Karpas-422 (cell line): ENCODE data around the gene STARD10. TPM values are rescaled to one million over a fixed set of nuclear protein-coding genes. Genes with fewer than 3 reads are reported as not detected.

Experiments used
- DNase-seq: peaks from one replicate; pipeline ENCODE4 v3.0.0-alpha.2; 2015
- H2AFZ ChIP-seq: fragments of 200-600 bp; sonication (generic); 2 replicates; pipeline ENCODE4 v1.6.1; 2014; ENCODE audit warnings: antibody characterized with exemption, low read length, mixed read lengths
- H3K27ac ChIP-seq: fragments of 200-600 bp; sonication (generic); 2 replicates; pipeline ENCODE4 v1.5.1; 2014; ENCODE audit warnings: mild to moderate bottlenecking, low read length, moderate library complexity
- H3K27me3 ChIP-seq: fragments of 200-600 bp; sonication (generic); 2 replicates; pipeline ENCODE4 v1.6.1; 2014; ENCODE audit warnings: low read length, mixed read lengths
- H3K36me3 ChIP-seq: fragments of 200-600 bp; sonication (generic); 2 replicates; pipeline ENCODE4 v1.6.1; 2014; ENCODE audit warnings: low read length, mixed read lengths; ENCODE audit not compliant: insufficient read depth
- H3K4me1 ChIP-seq: fragments of 200-600 bp; sonication (generic); 2 replicates; pipeline ENCODE4 v1.6.1; 2014; ENCODE audit warnings: mild to moderate bottlenecking, low read length, mixed read lengths
- H3K4me2 ChIP-seq: fragments of 200-600 bp; sonication (generic); 2 replicates; pipeline ENCODE4 v1.6.1; 2014; ENCODE audit warnings: low read length, low read depth, mild to moderate bottlenecking; ENCODE audit not compliant: poor library complexity, severe bottlenecking
- H3K4me3 ChIP-seq: fragments of 200-600 bp; sonication (generic); 2 replicates; pipeline ENCODE4 v1.5.1; 2014; ENCODE audit warnings: mild to moderate bottlenecking, antibody characterized with exemption, low read length, mixed read lengths
- H3K79me2 ChIP-seq: fragments of 200-600 bp; sonication (generic); 2 replicates; pipeline ENCODE4 v1.6.1; 2014; ENCODE audit warnings: mild to moderate bottlenecking, low read length, mixed read lengths
- H3K9ac ChIP-seq: fragments of 200-600 bp; sonication (generic); 2 replicates; pipeline ENCODE4 v1.6.0; 2014; ENCODE audit warnings: low read length
- H3K9me2 ChIP-seq: fragments of 200-600 bp; sonication (generic), shearing (Covaris generic); replicated peaks from 2 replicates; pipeline ENCODE4 v1.6.0; 2014; ENCODE audit warnings: mild to moderate bottlenecking, low read length, moderate library complexity; ENCODE audit not compliant: insufficient read depth
- H3K9me3 ChIP-seq: fragments of 300-700, 200-600 bp; sonication (generic); 2 replicates; pipeline ENCODE4 v1.6.1; 2014; ENCODE audit warnings: low read length, mixed read lengths
- H4K20me1 ChIP-seq: fragments of 200-600 bp; sonication (generic); 2 replicates; pipeline ENCODE4 v1.6.1; 2014; ENCODE audit warnings: mild to moderate bottlenecking, antibody characterized with exemption, low read length, low read depth; ENCODE audit not compliant: insufficient read depth
- total RNA-seq: library from RNA; depleted of rRNA; stranded (reverse); fragments of >200 nt; shearing (Covaris generic); gene quantifications from 2 replicates; pipeline ENCODE4 v1.2.3, GENCODE V29; 2014; ENCODE audit warnings: low replicate concordance

The STARD10 gene
- total RNA-seq, 1 experiment from 2014 or later = 4.7 TPM

GRCh38 chr11:72740562-72741428 is 53.1 kb downstream of the STARD10 start:
- Histone ChIP-seq H4K20me1 (peaks cover 11% of the 10 kb centered on the region; the same call in 1 of the 2 replicates), H3K9me2 (no peaks in the 10 kb centered on the region), H3K4me1 (peaks cover 94% of the 10 kb centered on the region), H3K9me3 (no peaks in the 10 kb centered on the region), H3K36me3 (no peaks in the 10 kb centered on the region), H3K27ac (peak overlapping the region; percentile 98), H2AFZ (no peak overlapping the region), H3K9ac (peak overlapping the region; percentile 91), H3K4me2 (peak overlapping the region; percentile 85), H3K79me2 (peaks cover 86% of the 10 kb centered on the region), H3K27me3 (no peaks in the 10 kb centered on the region), H3K4me3 (peak overlapping the region; percentile 70; the same call in 1 of the 2 replicates)
- DNase-seq = no peak

DNA sequence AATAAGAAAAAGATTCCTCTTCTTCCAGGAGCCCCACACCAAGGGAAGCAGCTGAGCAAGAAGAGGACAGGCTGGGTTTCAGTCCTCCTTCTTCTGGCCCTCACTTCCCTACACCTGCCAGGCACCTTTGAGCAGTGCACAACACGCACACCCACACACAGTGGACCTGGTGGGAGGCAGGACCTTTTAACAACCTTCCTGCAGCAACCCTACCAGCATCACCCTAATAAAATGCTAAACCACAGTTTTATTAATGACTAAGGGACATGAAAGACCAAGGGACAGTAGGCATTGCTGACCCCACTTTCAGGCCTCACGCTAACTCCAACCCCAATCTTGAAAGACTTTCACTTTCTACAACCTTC is 53.8 kb downstream of the STARD10 start:
- peak overlapping the region; percentile 98 for H3K27ac ChIP-seq
- peak overlapping the region; percentile 70; the same call in 1 of the 2 replicates for H3K4me3 ChIP-seq
- H3K4me1 ChIP-seq = peaks cover 89% of the 10 kb centered on the region
- no peaks in the 10 kb centered on the region for H3K27me3 ChIP-seq
- DNase-seq = peak; percentile 62
- no peaks in the 10 kb centered on the region for H3K9me3 ChIP-seq
- peaks cover 11% of the 10 kb centered on the region; the same call in 1 of the 2 replicates for H4K20me1 ChIP-seq
- peak overlapping the region; percentile 91 for H3K9ac ChIP-seq
- H3K79me2 ChIP-seq = peaks cover 89% of the 10 kb centered on the region
- H3K36me3 ChIP-seq = no peaks in the 10 kb centered on the region
- no peaks in the 10 kb centered on the region for H3K9me2 ChIP-seq
- peak overlapping the region; percentile 85 for H3K4me2 ChIP-seq
- no peak overlapping the region for H2AFZ ChIP-seq

GRCh38 chr11:72739240-72740059 is 54.4 kb downstream of the STARD10 start:
- Histone ChIP-seq H3K4me2 (peak overlapping the region; percentile 85), H3K9ac (peak overlapping the region; percentile 91), H3K27me3 (no peaks in the 10 kb centered on the region), H3K36me3 (no peaks in the 10 kb centered on the region), H3K4me3 (peak overlapping the region; percentile 70), H3K9me3 (no peaks in the 10 kb centered on the region), H3K4me1 (peaks cover 83% of the 10 kb centered on the region), H3K79me2 (peaks cover 89% of the 10 kb centered on the region), H2AFZ (no peak overlapping the region), H3K9me2 (no peaks in the 10 kb centered on the region), H4K20me1 (peaks cover 9% of the 10 kb centered on the region; the same call in 1 of the 2 replicates), H3K27ac (peak overlapping the region; percentile 98)
- DNase-seq = peak; percentile 70

DNA sequence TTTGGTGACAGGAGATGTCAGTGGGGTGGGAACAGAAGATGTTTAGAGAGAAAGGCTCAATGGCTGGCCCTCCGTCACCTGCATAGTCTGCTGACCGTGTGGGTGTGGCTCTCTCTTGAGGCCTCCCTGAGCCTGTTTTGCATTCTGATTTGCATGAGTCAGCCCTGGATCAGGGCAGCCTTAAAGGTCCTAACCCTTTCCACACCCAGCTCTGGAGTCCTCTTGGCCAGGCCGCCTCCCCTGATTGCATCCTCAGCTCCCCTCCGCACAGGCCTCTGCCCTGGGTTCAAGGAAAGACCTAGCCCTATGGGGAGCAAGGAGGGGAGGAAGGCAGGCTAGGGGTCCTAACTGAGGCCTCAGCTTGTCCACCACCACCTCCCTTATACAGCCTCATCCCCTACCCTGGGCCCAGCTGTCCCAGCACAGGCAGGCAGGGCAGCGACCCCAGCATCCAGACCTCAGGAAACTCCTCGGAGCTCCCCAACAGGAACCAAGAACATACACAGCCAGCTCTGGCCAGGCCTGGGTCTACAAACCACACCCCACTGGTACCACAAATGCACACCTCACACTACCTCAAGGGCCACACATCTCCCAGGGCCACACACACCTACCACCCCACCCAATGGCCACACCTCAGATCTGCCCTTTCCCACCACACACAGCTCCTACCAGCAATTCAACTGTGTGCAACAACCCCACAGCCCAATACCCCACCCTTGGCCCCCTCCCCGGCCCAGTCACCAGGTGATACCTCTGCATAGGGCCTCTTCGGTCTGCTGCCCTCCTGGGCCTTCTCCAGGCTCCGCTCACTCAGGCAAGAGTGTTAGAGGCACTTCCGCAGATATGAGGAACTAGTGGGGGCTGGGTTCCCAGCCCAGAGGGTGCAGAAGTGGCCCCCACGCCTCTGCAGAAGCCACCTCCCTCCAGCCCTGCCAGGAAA is 55.4 kb downstream of the STARD10 start:
- H3K79me2 ChIP-seq = peaks cover 88% of the 10 kb centered on the region
- DNase-seq = peak; percentile 94
- no peaks in the 10 kb centered on the region for H3K9me2 ChIP-seq
- peak overlapping the region; percentile 91 for H3K9ac ChIP-seq
- H3K27ac ChIP-seq = peak overlapping the region; percentile 98
- H3K36me3 ChIP-seq = 0 out of 2 replicates have a peak, but pooled peaks cover under 1% of the 10 kb centered on the region
- peak overlapping the region; percentile 70 for H3K4me3 ChIP-seq
- no peak overlapping the region for H2AFZ ChIP-seq
- H3K4me2 ChIP-seq = peak overlapping the region; percentile 85
- peaks cover under 1% of the 10 kb centered on the region; the same call in 1 of the 2 replicates for H4K20me1 ChIP-seq
- no peaks in the 10 kb centered on the region for H3K9me3 ChIP-seq
- no peaks in the 10 kb centered on the region for H3K27me3 ChIP-seq
- H3K4me1 ChIP-seq = peaks cover 73% of the 10 kb centered on the region

GRCh38 chr11:72737336-72737735 is 56.5 kb downstream of the STARD10 start:
- Histone ChIP-seq H4K20me1 (no peaks in the 10 kb centered on the region), H3K27ac (peak overlapping the region; percentile 98), H3K4me2 (peak overlapping the region; percentile 85), H3K27me3 (no peaks in the 10 kb centered on the region), H3K9ac (peak overlapping the region; percentile 91), H2AFZ (no peak overlapping the region), H3K9me3 (no peaks in the 10 kb centered on the region; the same call in 1 of the 2 replicates), H3K36me3 (peaks cover 12% of the 10 kb centered on the region), H3K9me2 (no peaks in the 10 kb centered on the region), H3K4me3 (peak overlapping the region; percentile 70; the same call in 1 of the 2 replicates), H3K4me1 (peaks cover 62% of the 10 kb centered on the region), H3K79me2 (peaks cover 89% of the 10 kb centered on the region)
- DNase-seq = no peak

DNA sequence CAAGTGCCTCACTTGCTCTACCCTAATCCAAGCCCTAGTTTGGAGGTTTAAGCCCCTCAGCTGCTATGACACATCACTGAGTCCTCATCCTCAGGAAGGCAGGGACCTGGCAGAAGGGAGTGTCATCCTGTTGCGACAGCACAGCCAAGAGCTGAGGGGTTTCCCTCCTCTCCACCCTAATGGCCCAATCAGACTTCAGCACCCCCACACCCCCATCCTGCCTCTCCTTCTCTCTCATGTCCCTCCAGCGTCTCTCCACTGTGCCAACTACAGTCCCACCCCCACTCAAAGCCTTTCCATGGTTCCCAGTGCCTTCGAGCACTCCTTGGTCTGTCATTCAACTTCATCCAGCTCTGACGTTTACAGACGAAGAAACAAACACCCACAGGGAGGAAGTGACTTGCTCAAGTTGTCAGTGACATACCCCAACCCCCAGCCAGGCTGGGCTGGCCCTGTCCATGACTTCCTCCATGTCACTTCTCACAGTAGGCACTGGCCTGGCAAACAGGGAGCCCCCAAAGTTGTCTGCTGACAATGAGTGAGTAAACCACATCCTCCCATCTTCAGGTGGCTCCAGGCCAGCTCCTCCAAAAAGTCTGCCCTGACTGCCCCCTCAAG is 57.3 kb downstream of the STARD10 start:
- peak overlapping the region; percentile 91 for H3K9ac ChIP-seq
- H3K36me3 ChIP-seq = peaks cover 19% of the 10 kb centered on the region
- peak; percentile 60 for DNase-seq
- peak overlapping the region; percentile 5; the same call in 1 of the 2 replicates for H3K4me3 ChIP-seq
- no peak overlapping the region for H2AFZ ChIP-seq
- no peaks in the 10 kb centered on the region for H3K27me3 ChIP-seq
- H3K27ac ChIP-seq = peak overlapping the region; percentile 98
- no peaks in the 10 kb centered on the region; the same call in 1 of the 2 replicates for H3K9me3 ChIP-seq
- H3K4me1 ChIP-seq = peaks cover 54% of the 10 kb centered on the region
- H3K79me2 ChIP-seq = peaks cover 85% of the 10 kb centered on the region
- H3K9me2 ChIP-seq = no peaks in the 10 kb centered on the region
- H3K4me2 ChIP-seq = peak overlapping the region; percentile 85
- H4K20me1 ChIP-seq = no peaks in the 10 kb centered on the region

DNA sequence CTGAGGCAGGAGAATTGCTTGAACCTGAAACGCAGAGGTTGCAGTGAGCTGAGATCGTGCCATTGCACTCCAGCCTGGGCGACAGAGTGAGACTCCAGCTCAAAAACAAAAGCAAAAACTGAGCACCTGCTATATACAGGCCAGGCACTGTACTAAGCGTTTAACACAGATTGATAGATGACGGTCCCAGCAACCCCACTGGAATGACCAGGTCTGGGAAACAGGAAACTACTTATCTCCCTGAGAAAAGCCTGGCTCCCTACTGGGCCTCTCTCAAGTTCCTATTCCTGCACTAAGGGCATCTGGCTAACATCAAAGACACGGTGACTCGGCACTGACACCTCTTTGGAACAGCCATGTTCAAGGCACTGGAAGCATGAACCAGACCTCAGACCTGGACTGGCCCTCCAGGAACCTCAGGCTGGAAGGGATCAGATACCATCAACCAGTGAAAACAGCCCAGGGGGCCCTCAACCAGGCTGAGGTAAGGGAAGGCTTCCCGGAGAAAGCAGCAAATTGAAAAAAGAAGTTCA is 58.3 kb downstream of the STARD10 start:
- H3K4me1 ChIP-seq = peaks cover 47% of the 10 kb centered on the region
- no peaks in the 10 kb centered on the region for H4K20me1 ChIP-seq
- H3K9me3 ChIP-seq = no peaks in the 10 kb centered on the region; the same call in 1 of the 2 replicates
- peaks cover 22% of the 10 kb centered on the region for H3K36me3 ChIP-seq
- H3K79me2 ChIP-seq = peaks cover 86% of the 10 kb centered on the region
- H2AFZ ChIP-seq = no peak overlapping the region
- DNase-seq = no peak
- H3K27me3 ChIP-seq = no peaks in the 10 kb centered on the region
- no peak overlapping the region for H3K9ac ChIP-seq
- H3K9me2 ChIP-seq = no peaks in the 10 kb centered on the region
- no peak overlapping the region for H3K4me3 ChIP-seq
- no peak overlapping the region for H3K4me2 ChIP-seq
- H3K27ac ChIP-seq = peak overlapping the region; percentile 98
